RWPE2 (cell line): ENCODE data around the gene PTPRO.

Experiments
- ATAC-seq: fragments of 200-7000 bp; cut with Tn5 transposase; 3 replicates; pipeline ENCODE4 v1.9.1; 2021; ENCODE audit warnings: low read depth
- DNase-seq: peaks from one replicate; pipeline ENCODE4 v3.0.0-alpha.2; 2020; ENCODE audit warnings: low spot score
- H3K27ac ChIP-seq: fragments of 450-650 bp; 2 replicates; pipeline ENCODE4 v1.5.1; 2017; ENCODE audit warnings: mild to moderate bottlenecking; ENCODE audit not compliant: poor library complexity, severe bottlenecking
- H3K27me3 ChIP-seq: fragments of 250-450 bp; sonication (Bioruptor Pico); 2 replicates; pipeline ENCODE4 v1.5.1; 2021; ENCODE audit warnings: mild to moderate bottlenecking, moderate library complexity; ENCODE audit not compliant: insufficient read depth, poor library complexity, severe bottlenecking
- H3K36me3 ChIP-seq: fragments of 250-450 bp; sonication (Bioruptor Pico); 2 replicates; pipeline ENCODE4 v1.5.1; 2020; ENCODE audit warnings: low read depth, mild to moderate bottlenecking, moderate library complexity
- H3K4me1 ChIP-seq: fragments of 250-450 bp; sonication (Bioruptor Pico); 2 replicates; pipeline ENCODE4 v1.5.1; 2021; ENCODE audit warnings: mild to moderate bottlenecking, moderate library complexity; ENCODE audit not compliant: insufficient read depth, poor library complexity, severe bottlenecking
- H3K4me3 ChIP-seq: fragments of 250-450 bp; sonication (Bioruptor Pico); 2 replicates; pipeline ENCODE4 v1.5.1; 2021; ENCODE audit warnings: mild to moderate bottlenecking, moderate library complexity; ENCODE audit not compliant: severe bottlenecking
- H3K9me3 ChIP-seq: fragments of 250-450 bp; sonication (Bioruptor Pico); 2 replicates; pipeline ENCODE4 v1.5.1; 2021; ENCODE audit warnings: mild to moderate bottlenecking, moderate library complexity; ENCODE audit not compliant: severe bottlenecking
- CTCF ChIP-seq: fragments of 450-650 bp; IDR thresholded peaks from one replicate; pipeline ENCODE4 v1.5.1; 2017; ENCODE audit warnings: mild to moderate bottlenecking, moderate library complexity; ENCODE audit not compliant: poor library complexity, severe bottlenecking

Gene PTPRO

GRCh38 chr12:15599266-15600037 lies 277.1 kb downstream of the PTPRO start:
- no peak for TF ChIP-seq CTCF
- no peak for DNase-seq
- Histone ChIP-seq H3K4me1 (peaks cover 30% of the 10 kb centered on the region), H3K4me3 (no peak overlapping the region), H3K9me3 (no peaks in the 10 kb centered on the region), H3K36me3 (no peaks in the 10 kb centered on the region), H3K27ac (peak overlapping the region; percentile 84), H3K27me3 (no peaks in the 10 kb centered on the region)
- ATAC-seq: peak; percentile 63

GRCh38 chr12:15600223-15600935 lies 278.1 kb downstream of the PTPRO start:
- DNase-seq (no peak), ATAC-seq (peak; percentile 22; the same call in 2 of the 3 replicates)
- H3K36me3 ChIP-seq: no peaks in the 10 kb centered on the region
- peak overlapping the region; percentile 84 for H3K27ac ChIP-seq
- H3K4me3 ChIP-seq: no peak overlapping the region
- H3K9me3 ChIP-seq: no peaks in the 10 kb centered on the region
- peaks cover 30% of the 10 kb centered on the region for H3K4me1 ChIP-seq
- H3K27me3 ChIP-seq: no peaks in the 10 kb centered on the region
- TF ChIP-seq CTCF: no peak

GRCh38 chr12:15601210-15601800 lies 279.0 kb downstream of the PTPRO start:
- Histone ChIP-seq H3K4me1 (peaks cover 30% of the 10 kb centered on the region), H3K4me3 (no peak overlapping the region), H3K27me3 (no peaks in the 10 kb centered on the region), H3K27ac (peak overlapping the region; percentile 84), H3K9me3 (no peaks in the 10 kb centered on the region), H3K36me3 (no peaks in the 10 kb centered on the region)
- no peak for TF ChIP-seq CTCF
- peak; percentile 51 for DNase-seq
- ATAC-seq: peak; percentile 92

GRCh38 chr12:15602051-15602672 lies 279.9 kb downstream of the PTPRO start:
- Histone ChIP-seq H3K27ac (peak overlapping the region; percentile 84), H3K4me1 (peaks cover 30% of the 10 kb centered on the region), H3K36me3 (no peaks in the 10 kb centered on the region), H3K27me3 (no peaks in the 10 kb centered on the region), H3K9me3 (no peaks in the 10 kb centered on the region), H3K4me3 (no peak overlapping the region)
- no peak for DNase-seq
- no peak for TF ChIP-seq CTCF
- ATAC-seq: no peak
